GM20431 (cell line): ENCODE measurements around the gene EFTUD2.

Experiments
- in situ Hi-C: fragments of 300-500 bp; cut with MseI, MboI; formaldehyde crosslinking; loops from one replicate; pipeline ENCODE4 v1.15.0; 2020; ENCODE audit warnings: low sequenced_read_pairs; ENCODE audit not compliant: unreplicated experiment

Gene EFTUD2

GRCh38 chr17:44863061-44863918, 36.0 kb downstream of the EFTUD2 start:
- in situ Hi-C loops: no loop called here

DNA sequence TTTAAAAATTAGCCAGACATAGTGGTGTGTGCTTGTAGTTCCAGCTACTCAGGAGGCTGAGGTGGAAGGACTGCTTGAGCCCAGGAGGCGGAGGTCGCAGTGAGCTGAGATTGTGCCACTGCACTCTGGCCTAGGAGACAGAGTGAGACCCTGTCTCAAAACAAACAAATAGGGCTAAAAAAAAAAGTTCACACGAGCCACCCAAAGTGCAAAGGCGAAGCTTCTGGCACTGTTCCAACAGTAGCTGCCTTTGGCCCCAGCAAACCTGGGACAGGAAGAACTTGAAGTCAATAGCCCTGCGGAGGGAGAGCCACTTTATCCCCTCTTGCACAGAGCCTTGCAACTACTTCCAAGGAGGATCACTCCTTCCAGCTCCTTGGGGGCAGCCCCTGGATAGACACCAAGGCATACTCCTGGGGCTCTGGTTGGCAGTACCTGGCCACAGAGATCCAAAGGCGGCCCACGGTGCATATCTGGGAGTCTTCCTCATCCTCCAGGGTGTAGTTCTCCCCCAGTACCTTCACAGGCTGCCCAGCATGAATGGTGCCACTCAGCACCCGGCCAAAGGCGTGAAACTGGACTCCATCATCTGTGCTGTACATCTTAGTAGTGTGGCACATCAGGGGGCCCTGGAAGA, 36.8 kb downstream of the EFTUD2 start:
- in situ Hi-C loops: no loop called here

- in situ Hi-C loops: loop anchor here (5.0 kb wide), 1 partner anchor 77 kb away; no protein-coding TSS in a partner anchor
Observed at GRCh38 chr17:44859701-44860100, 39.5 kb downstream of the EFTUD2 start.

GRCh38 chr17:44854192-44854591, 45.1 kb downstream of the EFTUD2 start:
- in situ Hi-C loops: no loop called here

GRCh38 chr17:44850612-44851011, 48.6 kb downstream of the EFTUD2 start:
- in situ Hi-C loops: no loop called here

DNA sequence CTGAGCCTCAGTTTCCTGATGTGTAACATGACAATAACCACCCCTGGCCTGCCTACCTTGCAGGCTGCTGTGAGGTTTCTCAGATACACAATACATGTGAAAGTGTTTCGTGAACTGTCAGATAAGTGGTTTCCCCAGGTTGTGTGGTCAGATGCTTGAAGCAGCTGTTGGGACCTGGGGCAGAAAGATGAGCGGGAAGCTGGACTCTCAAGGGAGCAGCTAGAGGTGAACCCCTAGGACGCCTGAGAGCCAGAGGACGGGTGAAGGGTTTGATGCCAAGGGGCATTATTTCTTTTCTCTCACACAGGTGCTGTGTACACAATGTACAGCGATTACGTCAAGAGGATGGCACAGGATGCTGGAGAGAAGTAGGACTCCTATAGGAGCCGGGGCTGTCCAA, 49.2 kb downstream of the EFTUD2 start:
- in situ Hi-C loops: no loop called here

GRCh38 chr17:44848961-44849489, 50.2 kb downstream of the EFTUD2 start:
- in situ Hi-C loops: no loop called here

DNA sequence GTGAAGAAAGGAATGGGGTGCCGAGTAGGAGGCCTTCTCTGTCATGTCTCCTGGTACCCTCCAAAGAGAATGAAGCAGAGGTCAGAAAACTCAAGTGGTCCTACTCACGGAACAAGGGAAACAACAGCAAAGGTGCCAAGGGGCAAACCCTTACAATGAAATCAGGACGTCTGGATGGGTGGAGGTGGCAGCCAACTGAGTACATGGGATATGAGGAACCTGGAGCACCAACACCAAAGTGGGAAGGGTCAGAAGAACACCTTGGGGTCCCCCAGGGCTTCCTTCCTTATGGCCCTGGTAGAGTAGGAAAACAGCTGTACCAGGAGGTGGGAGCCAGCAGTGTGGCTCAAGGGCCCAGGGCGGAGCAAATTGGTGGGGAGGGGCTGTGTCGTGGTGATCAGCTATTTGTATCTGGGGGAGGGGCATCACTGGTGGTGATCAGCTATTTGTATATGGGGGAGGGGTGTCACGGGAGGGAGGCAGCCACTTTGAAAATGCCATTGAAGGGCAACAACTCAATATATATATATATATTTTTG, 50.9 kb downstream of the EFTUD2 start:
- in situ Hi-C loops: no loop called here

- in situ Hi-C loops: no loop called here
Observed at GRCh38 chr17:44847586-44847985, 51.7 kb downstream of the EFTUD2 start, which contains the start of gene HIGD1B. HIGD1B (plus strand) TSS chr17:44847883; CDS start chr17:44848153, 270 bp downstream.

GRCh38 chr17:44846206-44846605, 53.0 kb downstream of the EFTUD2 start:
- in situ Hi-C loops: no loop called here

DNA sequence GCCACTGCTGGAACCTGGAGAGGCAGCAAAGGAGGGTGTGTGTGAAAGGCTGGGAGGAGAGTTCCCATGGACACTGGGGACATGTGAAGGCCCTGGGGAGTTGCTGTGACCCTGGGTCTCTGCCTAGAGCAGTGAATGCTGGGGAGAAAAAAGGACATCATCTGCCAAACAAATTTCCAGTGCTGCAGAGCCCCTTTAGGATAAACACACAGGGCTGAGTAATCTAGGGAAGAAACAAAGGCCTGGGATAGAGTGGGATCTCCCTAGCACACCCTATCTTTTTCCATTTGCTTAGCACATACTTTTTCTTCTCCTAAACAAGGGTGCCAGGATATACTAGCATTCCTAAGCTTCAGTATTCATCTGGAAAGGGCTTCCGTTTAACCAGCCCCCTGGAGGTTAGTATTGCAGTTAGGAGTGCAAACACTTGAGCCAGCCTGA, 54.8 kb downstream of the EFTUD2 start:
- in situ Hi-C loops: no loop called here

GRCh38 chr17:44842748-44843147, 56.5 kb downstream of the EFTUD2 start:
- in situ Hi-C loops: no loop called here

- in situ Hi-C loops: no loop called here
Observed at GRCh38 chr17:44840936-44841335, 58.3 kb downstream of the EFTUD2 start.

DNA sequence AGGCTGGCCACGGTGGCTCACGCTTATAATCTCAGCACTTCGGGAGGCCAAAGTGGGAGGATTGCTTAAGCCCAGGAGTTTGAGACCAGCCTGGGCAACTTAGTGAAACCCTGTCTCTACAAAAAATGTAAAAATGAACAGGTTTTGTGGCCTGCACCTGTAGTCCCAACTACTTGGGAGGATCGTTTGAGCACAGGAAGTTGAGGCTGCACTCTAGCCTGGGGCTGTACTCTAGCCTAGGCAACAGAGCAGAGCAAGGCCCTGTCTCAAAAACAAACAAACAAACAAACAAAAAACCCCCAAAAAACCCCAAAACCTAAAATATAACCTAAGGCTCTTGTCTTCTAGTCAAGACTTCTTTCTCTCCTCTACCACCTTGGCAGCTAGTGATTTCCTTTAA, 59.0 kb downstream of the EFTUD2 start:
- in situ Hi-C loops: no loop called here

- in situ Hi-C loops: no loop called here
Observed at GRCh38 chr17:44837196-44837595, 62.0 kb downstream of the EFTUD2 start.

DNA sequence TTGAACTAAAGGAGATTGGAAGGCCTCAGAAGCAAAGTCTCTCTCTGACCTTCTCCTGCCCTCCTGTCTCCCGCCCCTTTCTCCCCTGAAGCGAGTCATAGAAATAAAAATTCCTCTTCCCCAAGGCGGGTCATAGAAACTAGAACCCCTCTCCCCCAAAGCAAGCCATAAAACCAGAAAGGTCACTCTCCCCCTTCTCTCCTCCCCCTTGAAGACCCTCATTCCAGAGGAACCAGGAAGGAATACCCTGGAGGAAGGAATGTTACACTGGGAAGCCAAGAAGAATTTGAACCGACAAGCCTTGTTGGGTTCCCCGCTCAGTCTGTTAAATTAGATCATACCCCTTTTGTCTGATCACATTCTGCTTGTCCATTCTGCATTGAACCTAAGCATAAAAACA, 66.4 kb downstream of the EFTUD2 start:
- in situ Hi-C loops: no loop called here

DNA sequence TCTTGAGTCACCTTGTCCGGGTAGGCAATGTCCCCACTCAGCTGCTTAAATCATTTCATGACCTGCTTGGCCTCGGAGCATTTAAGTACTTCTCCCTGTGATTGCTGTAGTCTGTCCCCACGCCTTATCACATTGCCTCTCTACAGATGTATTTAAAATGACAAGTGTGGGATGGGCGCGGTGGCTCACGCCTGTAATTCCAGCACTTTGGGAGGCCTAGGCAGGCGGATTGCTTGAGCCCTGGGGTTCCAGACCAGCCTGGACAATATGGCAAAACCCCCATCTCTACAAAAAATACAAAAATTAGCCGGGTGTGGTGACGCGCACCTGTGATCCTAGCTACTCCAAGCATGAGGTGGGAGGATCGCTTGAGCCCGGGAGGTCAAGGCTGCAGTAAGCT, 67.9 kb downstream of the EFTUD2 start:
- in situ Hi-C loops: no loop called here

DNA sequence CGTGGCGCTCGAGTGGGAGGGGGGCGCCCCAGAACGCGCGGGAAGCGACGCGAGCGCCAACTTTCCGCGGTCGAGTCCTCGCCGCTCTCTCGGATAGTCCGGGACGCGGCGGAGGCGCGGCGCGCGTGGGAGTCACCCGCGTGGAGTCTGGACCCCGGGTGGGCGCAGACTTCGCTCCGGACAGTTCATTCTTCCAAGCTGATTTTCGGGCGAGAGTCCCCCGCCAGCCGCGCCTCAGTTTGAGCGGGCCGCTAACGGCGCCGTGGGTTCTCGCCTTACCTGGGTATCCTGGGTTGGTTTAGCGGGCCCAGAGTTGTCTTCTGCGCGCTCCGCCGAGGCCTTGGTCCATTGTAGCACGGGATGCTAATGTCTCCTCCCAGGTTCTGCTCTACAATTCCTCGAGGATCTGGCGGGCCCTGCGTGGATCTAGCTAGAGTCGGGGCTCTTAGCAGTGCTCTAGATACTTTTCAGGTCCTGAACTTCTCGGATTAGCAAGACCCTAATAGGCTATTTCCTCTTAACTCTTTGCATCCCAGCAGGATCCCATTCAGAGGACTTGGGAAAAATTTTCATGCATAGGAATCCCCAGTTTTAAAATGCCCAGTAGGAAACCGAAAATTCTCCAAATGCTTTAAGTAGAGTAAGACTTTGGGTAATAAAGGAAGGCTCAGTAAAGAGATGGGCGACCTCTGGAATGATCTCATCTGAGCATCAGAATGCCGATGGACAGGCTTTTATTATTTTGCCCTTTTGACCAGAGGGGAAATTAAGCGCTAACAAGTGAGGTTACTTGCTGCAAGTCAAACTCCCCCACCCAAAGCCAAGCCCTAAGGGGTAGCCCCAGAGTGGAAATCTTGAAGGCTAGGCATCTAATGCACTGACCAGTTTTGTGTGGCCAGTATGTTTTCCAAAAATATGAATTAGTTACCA, 68.6 kb downstream of the EFTUD2 start:
- in situ Hi-C loops: no loop called here

DNA sequence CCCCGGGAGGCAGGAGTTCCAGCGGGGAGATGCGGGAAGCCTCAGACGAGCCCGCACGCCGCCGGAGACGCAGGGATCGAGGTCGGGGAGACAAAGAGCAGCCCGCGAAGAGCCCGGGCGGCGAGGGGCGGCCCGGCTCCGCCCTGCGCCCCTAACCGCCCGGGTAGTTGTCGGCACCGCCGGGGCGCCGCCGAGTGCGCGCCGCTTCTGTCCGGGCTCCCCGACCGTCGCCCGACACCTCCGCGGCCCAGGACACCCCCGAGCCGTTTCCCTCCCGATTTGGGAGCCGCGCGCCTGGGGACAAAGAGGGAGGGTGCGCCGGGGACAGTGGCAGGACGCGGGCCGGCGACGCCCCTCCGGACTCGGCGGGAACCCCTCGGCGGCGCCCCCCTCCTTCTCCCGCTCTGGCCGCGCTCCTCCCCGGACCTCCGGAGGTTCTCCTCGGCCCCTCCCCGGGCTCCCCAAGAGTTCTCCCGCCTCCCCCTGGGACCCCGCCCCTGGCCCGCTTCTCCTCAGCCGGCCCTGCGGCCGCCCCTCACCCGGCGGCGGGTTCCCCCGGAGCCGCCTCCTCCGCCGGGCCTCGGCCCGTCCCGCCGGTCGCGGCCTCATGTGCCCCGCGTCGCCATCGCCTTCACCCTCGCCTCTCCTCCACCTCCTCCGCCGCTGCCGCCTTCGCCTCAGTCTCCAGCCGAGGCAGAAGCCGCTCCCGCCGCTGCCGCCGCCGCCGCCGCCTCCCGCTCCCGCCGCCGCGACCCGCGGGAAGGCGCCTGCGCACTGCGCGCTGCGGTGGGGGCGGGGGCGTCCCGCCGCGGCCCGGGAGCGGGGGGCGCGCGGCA, 69.5 kb downstream of the EFTUD2 start, which contains the start of gene GJC1:
Gene GJC1, minus strand, starts transcription at position 765 of the 836 bp plus-strand sequence. CDS start 24,470 bp downstream, outside the sequence.
- in situ Hi-C loops: no loop called here
